Skeletal muscle tissue (tissue), 4 donors: Measurements from ENCODE around the gene OSBP2. TPM values are rescaled to one million over a fixed set of nuclear protein-coding genes. Genes with fewer than 3 reads are reported as not detected.
A peak's percentile ranks its signal among the peaks of the same experiment; 100 is the strongest.

Experiments used
- H3K27ac ChIP-seq: one replicate; pipeline ENCODE4 v1.7.0; 2013; ENCODE audit warnings: mild to moderate bottlenecking, low read depth, low read length, inconsistent platforms
- H3K27me3 ChIP-seq, 3 donors: one replicate each; pipeline ENCODE4 v1.7.0; 2013; ENCODE audit warnings: low read length in 3 of 3; ENCODE audit not compliant: control insufficient read depth in 3 of 3, insufficient read depth in 3 of 3
- H3K36me3 ChIP-seq, 3 donors: one replicate each; pipeline ENCODE4 v1.7.0; 2013; ENCODE audit warnings: low read length in 3 of 3; ENCODE audit not compliant: control insufficient read depth in 3 of 3, insufficient read depth in 3 of 3
- H3K4me1 ChIP-seq, 3 donors: one replicate each; pipeline ENCODE4 v1.7.0; 2013; ENCODE audit warnings: low read length in 3 of 3, mild to moderate bottlenecking in 3 of 3; ENCODE audit not compliant: control insufficient read depth in 3 of 3, insufficient read depth in 3 of 3
- H3K4me3 ChIP-seq, 3 donors: one replicate each; pipeline ENCODE4 v1.7.0; 2013; ENCODE audit warnings: low read length in 3 of 3
- H3K9ac ChIP-seq, 3 donors: one replicate each; pipeline ENCODE4 v1.7.0; 2013; ENCODE audit warnings: low read length in 3 of 3, mild to moderate bottlenecking in 3 of 3, moderate library complexity in 2 of 3, low read depth in 1 of 3
- H3K9me3 ChIP-seq, 3 donors: one replicate each; pipeline ENCODE4 v1.7.0; 2013; ENCODE audit warnings: low read length in 3 of 3; ENCODE audit not compliant: control insufficient read depth in 3 of 3
- total RNA-seq: library from RNA; depleted of rRNA; stranded (reverse); fragments of >200 nt; gene quantifications from one replicate; pipeline ENCODE4 v1.2.3, GENCODE V29; 2014
- donor health status: Osteomylitis.

OSBP2 gene
- total RNA-seq, 1 donor from 2014 or later, result 4.7 TPM

GRCh38 chr22:30841273-30841672, 146.6 kb downstream of the OSBP2 start:
- Histone ChIP-seq H3K9me3 (no peaks in the 10 kb centered on the region), H3K4me3 (no peak overlapping the region), H3K27ac (no peak overlapping the region), H3K36me3 (no peaks in the 10 kb centered on the region), H3K9ac (no peak overlapping the region), H3K27me3 (no peaks in the 10 kb centered on the region), H3K4me1 (peaks cover 0 to 7% (median 6%) of the 10 kb centered on the region in 3 donors)

- no peaks in the 10 kb centered on the region for H3K27me3 ChIP-seq
- H3K9me3 ChIP-seq, result no peaks in the 10 kb centered on the region
- H3K9ac ChIP-seq, result no peak overlapping the region
- H3K36me3 ChIP-seq, result no peaks in the 10 kb centered on the region
- peaks cover 0 to 2% (median 0%) of the 10 kb centered on the region in 3 donors for H3K4me1 ChIP-seq
- H3K4me3 ChIP-seq, result no peak overlapping the region
- H3K27ac ChIP-seq, result no peak overlapping the region
Observed at GRCh38 chr22:30843245-30843644, 148.6 kb downstream of the OSBP2 start.

DNA sequence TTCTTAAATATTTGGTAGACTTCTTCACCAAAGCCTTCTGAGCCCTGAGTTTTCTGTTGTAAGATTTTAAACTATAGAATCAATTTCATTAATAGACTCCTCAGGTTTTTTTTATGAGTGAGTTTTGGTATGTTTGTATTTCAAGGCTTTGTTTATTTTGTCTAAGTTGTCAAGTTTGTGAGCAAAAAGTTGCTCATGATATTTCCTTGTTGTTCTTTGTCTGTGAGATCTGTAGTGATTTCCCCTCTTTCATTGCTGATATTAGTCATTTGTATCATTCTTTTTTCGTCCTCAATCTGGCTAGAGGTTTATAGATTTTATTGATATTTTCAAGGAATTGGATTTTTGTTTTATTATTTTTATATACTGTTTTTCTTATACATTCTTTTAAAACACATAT, 152.9 kb downstream of the OSBP2 start:
- no peak overlapping the region for H3K9ac ChIP-seq
- H3K27me3 ChIP-seq, result no peaks in the 10 kb centered on the region
- no peak overlapping the region for H3K27ac ChIP-seq
- H3K36me3 ChIP-seq, result no peaks in the 10 kb centered on the region
- no peak overlapping the region for H3K4me3 ChIP-seq
- H3K4me1 ChIP-seq, result peaks cover 0 to 2% (median 0%) of the 10 kb centered on the region in 3 donors
- no peaks in the 10 kb centered on the region for H3K9me3 ChIP-seq

- H3K27me3 ChIP-seq, result no peaks in the 10 kb centered on the region
- no peaks in the 10 kb centered on the region for H3K36me3 ChIP-seq
- peak overlapping the region in 2 of 3 donors; percentile 23 to 36 for H3K9ac ChIP-seq
- no peak overlapping the region for H3K27ac ChIP-seq
- peaks cover 13 to 27% (median 21%) of the 10 kb centered on the region in 3 donors for H3K4me1 ChIP-seq
- peak overlapping the region in 1 of 3 donors; percentile 32 for H3K4me3 ChIP-seq
- H3K9me3 ChIP-seq, result no peaks in the 10 kb centered on the region
Observed at GRCh38 chr22:30855266-30855665, 160.6 kb downstream of the OSBP2 start.

GRCh38 chr22:30855677-30856518, 161.2 kb downstream of the OSBP2 start:
- Histone ChIP-seq H3K9me3 (no peaks in the 10 kb centered on the region), H3K27me3 (no peaks in the 10 kb centered on the region), H3K4me1 (peaks cover 13 to 27% (median 21%) of the 10 kb centered on the region in 3 donors), H3K4me3 (peak overlapping the region in 1 of 3 donors; percentile 32), H3K9ac (peak overlapping the region in 2 of 3 donors; percentile 23 to 36), H3K36me3 (no peaks in the 10 kb centered on the region), H3K27ac (no peak overlapping the region)

DNA sequence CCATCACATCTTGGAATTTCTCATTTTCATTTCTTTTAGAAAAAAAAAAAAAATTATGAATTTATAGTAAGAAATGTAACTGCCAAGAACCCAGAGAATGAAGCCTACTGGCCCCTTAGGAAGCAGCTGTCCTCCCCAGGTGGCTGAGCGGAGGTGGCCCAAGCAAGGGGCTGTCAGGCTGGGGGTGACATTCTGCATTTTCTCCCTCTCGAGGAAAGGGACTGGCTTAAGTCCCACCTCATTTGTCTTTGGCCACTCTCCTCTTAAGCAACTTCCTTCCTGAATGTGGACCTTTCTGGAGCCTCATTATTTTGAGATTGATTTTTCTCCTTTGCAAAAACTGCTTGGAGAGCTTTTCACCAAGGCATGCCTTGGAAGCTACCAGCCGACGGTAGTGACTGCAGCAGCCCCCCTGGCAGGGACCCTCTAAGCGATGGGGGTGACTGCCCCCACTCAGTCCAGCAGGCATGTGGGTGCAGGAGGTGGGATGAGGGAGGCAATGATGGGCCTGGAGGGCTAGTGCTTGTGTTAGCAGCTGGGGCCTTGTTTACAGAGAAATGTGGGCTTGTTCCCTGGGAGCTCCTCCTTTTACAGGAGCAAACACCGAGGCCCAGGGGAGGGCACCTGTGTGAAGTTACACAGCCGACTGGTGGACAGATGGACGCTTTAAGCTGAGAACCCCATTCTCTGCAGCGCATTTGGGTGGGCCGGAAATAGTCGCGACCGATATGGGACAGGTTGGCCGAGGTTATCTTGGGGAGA, 162.2 kb downstream of the OSBP2 start:
- H3K9me3 ChIP-seq, result no peaks in the 10 kb centered on the region
- no peak overlapping the region for H3K27ac ChIP-seq
- H3K9ac ChIP-seq, result no peak overlapping the region

DNA sequence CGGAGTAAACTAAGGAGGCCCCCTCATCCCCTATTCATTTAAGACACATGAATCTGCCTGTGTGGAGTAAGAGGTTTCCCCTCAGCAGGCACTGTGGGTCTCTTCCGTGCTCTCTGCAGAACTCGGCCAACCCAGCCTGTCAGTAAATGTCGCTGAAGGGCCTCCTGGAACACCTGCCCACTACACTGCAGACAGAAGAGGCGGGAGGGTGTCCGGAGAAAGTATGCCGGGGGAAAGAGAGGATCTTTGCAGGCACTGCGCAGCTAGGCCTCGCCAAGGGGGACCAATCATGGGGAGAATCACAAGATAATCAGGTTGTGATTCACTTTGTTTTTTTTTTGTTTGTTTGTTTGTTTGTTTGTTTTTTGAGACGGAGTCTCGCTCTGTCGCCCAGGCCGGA, 163.1 kb downstream of the OSBP2 start:
- H3K36me3 ChIP-seq, result no peaks in the 10 kb centered on the region
- no peak overlapping the region for H3K4me3 ChIP-seq
- no peak overlapping the region for H3K27ac ChIP-seq
- H3K27me3 ChIP-seq, result no peaks in the 10 kb centered on the region
- no peaks in the 10 kb centered on the region for H3K9me3 ChIP-seq
- H3K4me1 ChIP-seq, result peaks cover 13 to 27% (median 21%) of the 10 kb centered on the region in 3 donors
- H3K9ac ChIP-seq, result no peak overlapping the region

More for the DNA sequence above, 162.2 kb downstream of the OSBP2 start:
- Histone ChIP-seq H3K4me1 (peaks cover 13 to 27% (median 21%) of the 10 kb centered on the region in 3 donors), H3K4me3 (no peak overlapping the region), H3K36me3 (no peaks in the 10 kb centered on the region), H3K27me3 (no peaks in the 10 kb centered on the region)

- Histone ChIP-seq H3K36me3 (no peaks in the 10 kb centered on the region), H3K9ac (no peak overlapping the region), H3K4me1 (peaks cover 13 to 27% (median 21%) of the 10 kb centered on the region in 3 donors), H3K9me3 (no peaks in the 10 kb centered on the region), H3K27me3 (no peaks in the 10 kb centered on the region), H3K4me3 (no peak overlapping the region), H3K27ac (no peak overlapping the region)
Observed at GRCh38 chr22:30858976-30859713, 164.5 kb downstream of the OSBP2 start.

GRCh38 chr22:30859714-30860095, 165.0 kb downstream of the OSBP2 start:
- Histone ChIP-seq H3K9me3 (no peaks in the 10 kb centered on the region), H3K36me3 (no peaks in the 10 kb centered on the region)

More at GRCh38 chr22:30859714-30860095, 165.0 kb downstream of the OSBP2 start:
- no peak overlapping the region for H3K9ac ChIP-seq
- H3K27me3 ChIP-seq, result no peaks in the 10 kb centered on the region
- H3K4me1 ChIP-seq, result peaks cover 13 to 26% (median 21%) of the 10 kb centered on the region in 3 donors
- H3K27ac ChIP-seq, result no peak overlapping the region
- no peak overlapping the region for H3K4me3 ChIP-seq
